ENCODE results near the gene POLD3. TPM values are rescaled to one million over a fixed set of nuclear protein-coding genes. Genes with fewer than 3 reads are reported as not detected.

The POLD3 gene
- total RNA-seq, 2 experiments from 2014 or later: 56.6 to 62.7 TPM

DNA sequence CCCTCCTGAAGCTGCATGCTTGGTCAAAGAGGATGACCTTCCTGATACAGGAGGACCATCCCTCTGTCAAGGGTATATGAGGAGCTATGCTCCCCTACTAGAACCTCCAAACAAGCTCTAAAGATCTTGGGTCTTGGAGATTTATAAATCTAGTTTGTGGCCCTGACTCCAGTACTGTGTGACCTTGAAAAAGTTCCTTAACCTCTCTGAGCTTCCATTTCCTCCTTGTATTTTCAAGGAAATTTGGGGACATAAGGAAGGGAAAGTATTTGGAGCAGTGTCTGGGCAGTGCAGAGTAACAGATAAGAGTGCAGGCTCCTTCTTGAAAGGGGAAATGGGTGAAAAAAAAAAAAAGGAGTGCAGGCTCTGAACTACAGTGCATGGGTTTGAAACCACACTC is 93.0 kb downstream of the POLD3 start:
- H3K9me3 Mint-ChIP-seq (ENCODE audit: low read depth): no peaks in the 10 kb centered on the region
- H3K36me3 Mint-ChIP-seq: no peaks in the 10 kb centered on the region
- DNase-seq (no peak), ATAC-seq (no peak)
- H3K27me3 Mint-ChIP-seq: peaks cover 24% of the 10 kb centered on the region
- no peak overlapping the region for H3K4me3 Mint-ChIP-seq
- no peaks in the 10 kb centered on the region for H3K4me1 Mint-ChIP-seq
- no peak overlapping the region for H3K27ac Mint-ChIP-seq
- CTCF ChIA-PET: interaction anchor here (0.6 kb wide), 1 partner anchor 17 kb away, joined by 3 read pairs; no protein-coding TSS in a partner anchor

GRCh38 chr11:74685905-74686304 is 93.5 kb downstream of the POLD3 start:
- Mint-ChIP-seq H3K4me3 (no peak overlapping the region), H3K27me3 (peaks cover 24% of the 10 kb centered on the region), H3K4me1 (no peaks in the 10 kb centered on the region), H3K27ac (no peak overlapping the region), H3K9me3 (ENCODE audit: low read depth) (no peaks in the 10 kb centered on the region), H3K36me3 (no peaks in the 10 kb centered on the region)
- CTCF ChIA-PET: interaction anchor here (1.7 kb wide), 1 partner anchor 15 kb away, joined by 4 read pairs; no protein-coding TSS in a partner anchor
- ATAC-seq (no peak), DNase-seq (no peak)

GRCh38 chr11:74686792-74687191 is 94.4 kb downstream of the POLD3 start:
- H3K36me3 Mint-ChIP-seq: no peaks in the 10 kb centered on the region
- H3K27ac Mint-ChIP-seq: no peak overlapping the region
- CTCF ChIA-PET: interaction anchor here (1.2 to 1.7 kb wide), 2 partner anchors 14 to 16 kb away, joined by 4 to 5 read pairs; no protein-coding TSS in a partner anchor
- DNase-seq: no peak
- H3K27me3 Mint-ChIP-seq: peaks cover 24% of the 10 kb centered on the region
- no peaks in the 10 kb centered on the region for H3K9me3 Mint-ChIP-seq (ENCODE audit: low read depth)
- ATAC-seq: no peak
- no peaks in the 10 kb centered on the region for H3K4me1 Mint-ChIP-seq
- H3K4me3 Mint-ChIP-seq: no peak overlapping the region

- H3K4me3 Mint-ChIP-seq: no peak overlapping the region
- no peak overlapping the region for H3K27ac Mint-ChIP-seq
- H3K27me3 Mint-ChIP-seq: peaks cover 22% of the 10 kb centered on the region
- no peaks in the 10 kb centered on the region for H3K9me3 Mint-ChIP-seq (ENCODE audit: low read depth)
- H3K4me1 Mint-ChIP-seq: no peaks in the 10 kb centered on the region
- ATAC-seq (no peak), DNase-seq (no peak)
- no peaks in the 10 kb centered on the region for H3K36me3 Mint-ChIP-seq
- CTCF ChIA-PET: interaction anchor here (1.2 to 1.7 kb wide), 2 partner anchors 14 to 15 kb away, joined by 4 to 5 read pairs; no protein-coding TSS in a partner anchor
Measured at GRCh38 chr11:74687237-74688023, 95.0 kb downstream of the POLD3 start.

GRCh38 chr11:74689666-74690065 is 97.3 kb downstream of the POLD3 start:
- Mint-ChIP-seq H3K4me1 (peaks cover 3% of the 10 kb centered on the region), H3K36me3 (no peaks in the 10 kb centered on the region), H3K27ac (no peak overlapping the region), H3K4me3 (no peak overlapping the region), H3K9me3 (ENCODE audit: low read depth) (no peaks in the 10 kb centered on the region), H3K27me3 (peaks cover 6% of the 10 kb centered on the region)
- DNase-seq: no peak
- CTCF ChIA-PET: interaction anchor here (1.3 to 6.6 kb wide), 2 partner anchors 13 to 50 kb away, joined by 5 to 36 read pairs; no protein-coding TSS in a partner anchor
- ATAC-seq: no peak

DNA sequence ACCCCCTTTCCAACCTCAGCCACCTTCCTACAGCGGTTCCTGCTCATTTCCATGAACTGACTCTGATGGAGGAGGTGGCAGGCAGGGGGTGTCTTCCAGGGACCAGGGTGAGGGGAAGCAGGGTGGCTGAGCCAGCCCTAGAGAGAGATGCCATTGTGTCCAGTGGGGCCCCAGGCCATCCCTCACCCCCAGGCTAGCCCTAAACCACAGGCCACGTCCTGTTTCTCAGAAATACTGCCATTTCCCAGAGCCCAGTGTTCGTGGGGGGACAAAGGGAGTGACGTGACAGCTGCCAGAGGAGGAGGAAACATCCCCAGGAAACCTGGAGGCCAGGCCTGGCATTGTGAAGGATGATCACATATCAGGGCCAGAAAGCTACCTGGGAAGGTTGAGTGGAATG is 99.4 kb downstream of the POLD3 start:
- ATAC-seq (no peak), DNase-seq (peak; percentile 45)
- H3K4me1 Mint-ChIP-seq: peaks cover 3% of the 10 kb centered on the region
- H3K27ac Mint-ChIP-seq: no peak overlapping the region
- peaks cover 2% of the 10 kb centered on the region for H3K27me3 Mint-ChIP-seq
- H3K9me3 Mint-ChIP-seq (ENCODE audit: low read depth): no peaks in the 10 kb centered on the region
- H3K4me3 Mint-ChIP-seq: no peak overlapping the region
- CTCF ChIA-PET: interaction anchor here (6.6 kb wide), 1 partner anchor 11 kb away, joined by 36 read pairs; no protein-coding TSS in a partner anchor
- H3K36me3 Mint-ChIP-seq: no peaks in the 10 kb centered on the region

Other genes starting within 250 kb of the POLD3 start
- 10 to 100 TPM; 10.1 to 13.1 TPM for gene PGM2L1, start 194.1 kb upstream of the POLD3 start, total RNA-seq
- under 1 TPM in 1 of 2 experiments, not detected in 1; 0.16 TPM for gene KCNE3, start 125.0 kb upstream of the POLD3 start, total RNA-seq
- 1 to 10 TPM in 1 of 2 experiments, under 1 TPM in 1; 0.82 to 2.5 TPM for gene LIPT2, start 98.9 kb upstream of the POLD3 start, total RNA-seq
- not detected for gene CHRDL2, start 138.8 kb downstream of the POLD3 start, total RNA-seq
- 10 to 100 TPM; 17.2 to 17.3 TPM for gene RNF169, start 156.3 kb downstream of the POLD3 start, total RNA-seq

Data from activated CD8-positive, alpha-beta memory T cell treated with anti-CD3 and anti-CD28 coated beads, Interleukin-2, amount 10 ng/mL, durations not matched to agents 7 days and 5 days (primary cell).